HepG2 (cell line): ENCODE results near the gene CA7. TPM values are rescaled to one million over a fixed set of nuclear protein-coding genes. Genes with fewer than 3 reads are reported as not detected.
A peak's percentile ranks its signal among the peaks of the same experiment; 100 is the strongest.

Source experiments
- ATAC-seq: fragments of 200-7000 bp; cut with Tn5 transposase; 3 replicates; pipeline ENCODE4 v1.9.1; 2020; ENCODE audit warnings: mild to moderate bottlenecking, moderate library complexity
- BruUV-seq: library from RNA; stranded (reverse); fragments of 400-500 nt; replicated peaks from 2 replicates; lab custom pipeline; 2021; lab: Mats Ljungman, UMichigan
- CTCF ChIA-PET: fragments of 300-600 bp; formaldehyde crosslinking; extraction: SDS; loops from one replicate; lab custom pipeline; 2021; ENCODE audit warnings: low total read pairs, inconsistent platforms, low intra/inter-chr PET ratio; lab: Yijun Ruan, JAX
- POLR2A ChIA-PET: fragments of 350-600 bp; sonication (Branson Sonifier 250); formaldehyde crosslinking; loops from one replicate; lab custom pipeline; 2020; ENCODE audit warnings: antibody characterized with exemption, inconsistent platforms; lab: Yijun Ruan, JAX
- DNase-seq: peaks from one replicate; pipeline ENCODE4 v3.0.0-alpha.2; 2015; ENCODE audit warnings: low spot score
- FAIRE-seq: peaks from 3 replicates; lab custom pipeline; 2011; peaks lifted over from hg19 to GRCh38; lab: Jason Lieb, UNC
- H2AFZ ChIP-seq: one replicate; pipeline ENCODE4 v1.6.1; 2011; ENCODE audit warnings: low read length, inconsistent platforms
- H3K27ac ChIP-seq: fragments of 300-600 bp; 3 replicates; pipeline ENCODE4 v1.8.0; 2011; ENCODE audit warnings: mixed run types, mild to moderate bottlenecking, mixed read lengths, low read length, inconsistent platforms; ENCODE audit not compliant: insufficient read depth; ENCODE audit errors: extremely low read length
- H3K27me3 ChIP-seq, 2 experiments: fragments of 200-600 bp in 1 of 2; 2 replicates in 1 of 2; 3 replicates in 1 of 2; pipeline versions ENCODE4 v1.6.0 to v1.8.0; 2011; ENCODE audit warnings: low read length in 2 of 2, mild to moderate bottlenecking in 2 of 2, moderate library complexity in 2 of 2, inconsistent platforms in 1 of 2; ENCODE audit not compliant: insufficient read depth in 2 of 2, control insufficient read depth in 1 of 2
- H3K36me3 ChIP-seq, 2 experiments: fragments of 200-600 bp in 1 of 2; replicated peaks in 1 of 2; 2 replicates in 1 of 2; 3 replicates in 1 of 2; pipeline versions ENCODE4 v1.5.1 to v1.8.0; 2011; ENCODE audit warnings: low read length in 2 of 2, inconsistent platforms in 1 of 2; ENCODE audit not compliant: insufficient read depth in 2 of 2, control insufficient read depth in 1 of 2
- H3K4me1 ChIP-seq: 2 replicates; pipeline ENCODE4 v1.5.1; 2012; ENCODE audit warnings: low read length, inconsistent platforms; ENCODE audit not compliant: insufficient read depth
- H3K4me2 ChIP-seq: 2 replicates; pipeline ENCODE4 v1.6.0; 2011; ENCODE audit warnings: low read depth, low read length, inconsistent platforms
- H3K4me3 ChIP-seq, 3 experiments: fragments of 200-600 bp in 1 of 3; sonication (generic), shearing (Covaris generic) in 1 of 3; replicated peaks in 1 of 3; 2 replicates each; pipeline ENCODE4 v1.5.1; 2011 to 2016; ENCODE audit warnings: low read length in 3 of 3, inconsistent platforms in 2 of 3, low read depth in 2 of 3, mild to moderate bottlenecking in 2 of 3, control low read depth in 1 of 3, mixed read lengths in 1 of 3; ENCODE audit not compliant: insufficient read depth in 1 of 3
- H3K79me2 ChIP-seq: one replicate; pipeline ENCODE4 v1.6.1; 2011; ENCODE audit warnings: low read length, inconsistent platforms; ENCODE audit not compliant: insufficient read depth
- H3K9ac ChIP-seq: 2 replicates; pipeline ENCODE4 v1.6.0; 2011; ENCODE audit warnings: mild to moderate bottlenecking, low read depth, low read length, inconsistent platforms; ENCODE audit not compliant: insufficient read depth
- H3K9me3 ChIP-seq: 2 replicates; pipeline ENCODE4 v1.5.1; 2012; ENCODE audit warnings: mild to moderate bottlenecking, low read length
- H4K20me1 ChIP-seq: 2 replicates; pipeline ENCODE4 v1.6.0; 2011; ENCODE audit warnings: inconsistent platforms, mild to moderate bottlenecking, low read length, moderate library complexity; ENCODE audit not compliant: insufficient read depth
- CC2D1A ChIP-seq: sonication (generic); formaldehyde crosslinking; IDR thresholded peaks from 2 replicates; pipeline ENCODE4 v1.8.1; 2023; ENCODE audit warnings: mild to moderate bottlenecking, missing genetic modification reagents
- CEBPB ChIP-seq: IDR thresholded peaks from 2 replicates; pipeline ENCODE4 v1.6.1; 2011; ENCODE audit warnings: low read depth, low read length, improper control_type of control experiment, borderline replicate concordance
- CHD4 ChIP-seq: fragments of 200-600 bp; sonication (generic); IDR thresholded peaks from 2 replicates; pipeline ENCODE4 v1.7.0; 2017; ENCODE audit warnings: mild to moderate bottlenecking, low read length, borderline replicate concordance
- ELF3 ChIP-seq: IDR thresholded peaks from 2 replicates; pipeline ENCODE4 v1.6.1; 2016; ENCODE audit warnings: missing genetic modification reagents, missing compliant biosample characterization
- HDAC1 ChIP-seq: sonication (generic); formaldehyde crosslinking; IDR thresholded peaks from 2 replicates; pipeline ENCODE4 v1.5.1; 2020; ENCODE audit warnings: mild to moderate bottlenecking, missing genetic modification reagents
- JDP2 ChIP-seq: sonication (generic); formaldehyde crosslinking; IDR thresholded peaks from 2 replicates; pipeline ENCODE4 v1.8.1; 2022; ENCODE audit warnings: missing genetic modification reagents, borderline replicate concordance
- KLF12 ChIP-seq: sonication (generic); formaldehyde crosslinking; IDR thresholded peaks from 2 replicates; pipeline ENCODE4 v1.4.0; 2020; ENCODE audit warnings: missing genetic modification reagents, borderline replicate concordance
- KLF16 ChIP-seq, 2 experiments: sonication (generic) in 1 of 2; formaldehyde crosslinking in 1 of 2; IDR thresholded peaks; 2 replicates each; pipeline versions ENCODE4 v1.6.1 to v1.8.0; 2016 to 2023; ENCODE audit warnings: missing genetic modification reagents in 2 of 2, missing compliant biosample characterization in 1 of 2
- MYC ChIP-seq: sonication (generic); formaldehyde crosslinking; IDR thresholded peaks from 2 replicates; pipeline ENCODE4 v1.9.0; 2021; ENCODE audit warnings: missing genetic modification reagents, borderline replicate concordance
- NAIF1 ChIP-seq: sonication (generic); formaldehyde crosslinking; IDR thresholded peaks from 2 replicates; pipeline ENCODE4 v1.5.0; 2020; ENCODE audit warnings: mild to moderate bottlenecking, missing genetic modification reagents, borderline replicate concordance
- NRL ChIP-seq: sonication (generic); formaldehyde crosslinking; IDR thresholded peaks from 2 replicates; pipeline ENCODE4 v1.5.0; 2020; ENCODE audit warnings: missing genetic modification reagents, mild to moderate bottlenecking, moderate library complexity, borderline replicate concordance
- PHF5A ChIP-seq: IDR thresholded peaks from one replicate; pipeline ENCODE4 v1.6.1; 2018; ENCODE audit warnings: low read depth, missing genetic modification reagents; ENCODE audit not compliant: unreplicated experiment
- RARA ChIP-seq: IDR thresholded peaks from 2 replicates; pipeline ENCODE4 v1.6.1; 2016; ENCODE audit warnings: missing genetic modification reagents, missing compliant biosample characterization
- SOX5 ChIP-seq: IDR thresholded peaks from 2 replicates; pipeline ENCODE4 v1.6.1; 2016; ENCODE audit warnings: borderline replicate concordance
- ZBTB38 ChIP-seq: sonication (generic); formaldehyde crosslinking; IDR thresholded peaks from 2 replicates; pipeline ENCODE4 v1.5.1; 2020; ENCODE audit warnings: mild to moderate bottlenecking, missing genetic modification reagents
- ZBTB7A ChIP-seq: sonication (generic); formaldehyde crosslinking; IDR thresholded peaks from 2 replicates; pipeline ENCODE4 v1.8.0; 2022; ENCODE audit warnings: mild to moderate bottlenecking, missing genetic modification reagents
- ZFP62 ChIP-seq: sonication (generic); formaldehyde crosslinking; IDR thresholded peaks from 2 replicates; pipeline ENCODE4 v1.4.0; 2020; ENCODE audit warnings: missing genetic modification reagents
- ZNF230 ChIP-seq: sonication (generic); formaldehyde crosslinking; IDR thresholded peaks from 2 replicates; pipeline ENCODE4 v1.4.0; 2020; ENCODE audit warnings: mild to moderate bottlenecking, missing genetic modification reagents
- ZNF232 ChIP-seq: sonication (generic); formaldehyde crosslinking; IDR thresholded peaks from 2 replicates; pipeline ENCODE4 v1.4.0; 2020; ENCODE audit warnings: missing genetic modification reagents, borderline replicate concordance
- ZNF234 ChIP-seq: sonication (generic); formaldehyde crosslinking; conservative IDR thresholded peaks from 2 replicates; pipeline ENCODE4 v1.5.1; 2020; ENCODE audit warnings: mild to moderate bottlenecking, missing genetic modification reagents
- ZNF274 ChIP-seq: sonication (generic); formaldehyde crosslinking; IDR thresholded peaks from 2 replicates; pipeline ENCODE4 v1.5.1; 2020; ENCODE audit warnings: mild to moderate bottlenecking, missing genetic modification reagents
- ZNF546 ChIP-seq: sonication (generic); formaldehyde crosslinking; conservative IDR thresholded peaks from 2 replicates; pipeline ENCODE4 v1.8.1; 2023; ENCODE audit warnings: mild to moderate bottlenecking, missing genetic modification reagents
- ZNF83 ChIP-seq: sonication (generic); formaldehyde crosslinking; IDR thresholded peaks from 2 replicates; pipeline ENCODE4 v1.4.0; 2020; ENCODE audit warnings: missing genetic modification reagents, mild to moderate bottlenecking, borderline replicate concordance
- WGBS: methylation state at CpG from one replicate; pipeline ENCODE4 v1.1.6; 2017; ENCODE audit warnings: low lambda C conversion rate; 5-methylcytosine and 5-hydroxymethylcytosine counted together
- in situ Hi-C: cut with HindIII; loops from 2 replicates; pipeline ENCODE4 v1.10.0; 2017; ENCODE audit warnings: low pct_unique_long_range_greater_than_20kb; ENCODE audit not compliant: extremely low pct_ligation_motif_present
- intact Hi-C: fragments of 100-400 bp; cut with micrococcal nuclease; formaldehyde crosslinking; loops from one replicate; pipeline ENCODE4 v1.10.0; 2022; ENCODE audit not compliant: unreplicated experiment
- polyA plus RNA-seq, 8 experiments: library from polyadenylated mRNA; depleted of rRNA in 3 of 8; stranded (reverse) in 7 of 8; unstranded in 1 of 8; fragments of >200 nt; fragmentation: Illumina TruSeq in 4 of 8; extraction: Trizol in 4 of 8; gene quantifications; 2 replicates each; pipeline versions ENCODE4 v1.2.1 to v1.2.3, GENCODE V29; 2011 to 2016; ENCODE audit warnings: low read depth in 4 of 8, missing spikeins in 1 of 8, mixed read lengths in 1 of 8; ENCODE audit not compliant: insufficient read depth in 1 of 8
- total RNA-seq, 5 experiments: library from RNA; depleted of rRNA; stranded (reverse); fragments of >200 nt; fragmentation: Illumina TruSeq; extraction: Trizol; gene quantifications; 2 replicates each; pipeline ENCODE4 v1.2.3, GENCODE V29; 2016; ENCODE audit warnings: low read depth in 1 of 5
- TF ChIP-seq, protein P1 (sequence below): sonication (generic); formaldehyde crosslinking; IDR thresholded peaks from 2 replicates; pipeline ENCODE4 v1.5.0; 2020; ENCODE audit warnings: missing genetic modification reagents, mild to moderate bottlenecking, borderline replicate concordance

CA7 gene
- total and polyA plus RNA-seq, 2 of the 13 experiments (the other 11 are each of a cell fraction or from before 2014, with no cell fraction given) = not detected

DNA sequence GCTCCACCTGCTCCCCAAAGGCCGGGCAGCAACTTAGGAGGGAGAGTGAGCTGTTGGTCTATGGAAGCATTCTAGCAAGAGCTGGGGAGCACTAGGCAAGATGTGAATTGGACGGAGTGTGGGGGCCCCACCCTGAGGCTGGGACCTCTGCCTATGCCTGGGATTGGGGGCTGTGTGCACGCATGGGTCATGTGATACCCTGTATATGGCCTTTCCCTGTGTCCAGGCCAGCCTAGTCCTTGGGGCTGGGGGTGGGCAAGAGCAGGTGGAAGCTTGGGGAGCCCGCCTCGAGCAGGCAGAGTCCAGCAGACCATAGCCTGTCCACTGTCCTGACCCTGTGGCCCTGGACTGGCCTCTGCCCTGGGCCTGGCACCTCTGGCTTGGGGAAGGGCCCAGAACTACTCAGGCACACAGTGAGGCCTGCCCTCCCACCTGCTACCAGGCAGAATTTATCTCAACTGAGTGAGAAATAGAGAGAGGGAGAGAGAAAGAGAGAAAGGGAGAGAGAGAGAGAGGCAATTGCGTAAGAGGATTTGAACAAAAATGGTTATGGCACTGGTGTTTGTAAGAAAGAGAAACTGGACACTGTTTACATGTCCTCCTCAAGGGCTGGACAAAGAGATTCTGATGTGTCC, 55.2 kb downstream of the CA7 start:
- in situ Hi-C loops = no loop called here
- Histone ChIP-seq H3K4me2 (peak overlapping the region; percentile 71), H4K20me1 (no peaks in the 10 kb centered on the region), H3K27ac (no peak overlapping the region), H3K9me3 (no peaks in the 10 kb centered on the region), H2AFZ (peak overlapping the region; percentile 13), H3K4me3 (peak overlapping the region; percentile 20 to 58 (median 24); a peak in 4 of 6 replicates), H3K36me3 (no peaks in the 10 kb centered on the region), H3K79me2 (no peaks in the 10 kb centered on the region), H3K27me3 (peaks cover 0 to 2% of the 10 kb centered on the region in 2 experiments; a peak in 1 of 5 replicates), H3K9ac (peak overlapping the region; percentile 53), H3K4me1 (peaks cover 84% of the 10 kb centered on the region)
- BruUV-seq = no TSS peak
- FAIRE-seq (no peak), DNase-seq (no peak), ATAC-seq (peak; percentile 26)
- 31% methylated on average over 5 of the region's 6 CpGs for WGBS
- CTCF ChIA-PET = no interaction called here
- POLR2A ChIA-PET = interaction anchor here (1.0 to 10.3 kb wide), 9 partner anchors 9 to 212 kb away, joined by 3 to 86 read pairs (median 3); partner anchors contain the start of genes CDH16, CIAO2B and PDP2
- intact Hi-C loops = loop anchor here (10.0 kb wide), 1 partner anchor 255 kb away; the partner anchor contains the start of genes B3GNT9, FBXL8 and TRADD
- TF ChIP-seq NAIF1 (peak; percentile 46; the same call in 1 of the 2 replicates), ZFP62 (CRISPR knock-in tag) (no peak), ZNF232 (0 out of 2 replicates have a peak, but pooled peaks have one; percentile 24), KLF12 (CRISPR knock-in tag) (0 out of 2 replicates have a peak, but pooled peaks have one; percentile 50), CEBPB (peak; percentile 88), HDAC1 (peak; percentile 35; the same call in 1 of the 2 replicates), ZNF274 (CRISPR knock-in tag) (peak; percentile 77; the same call in 1 of the 2 replicates), RARA (CRISPR knock-in tag) (peak; percentile 24; the same call in 1 of the 2 replicates), MYC (CRISPR knock-in tag) (0 out of 2 replicates have a peak, but pooled peaks have one; percentile 30), ZNF230 (CRISPR knock-in tag) (no peak), ZNF234 (CRISPR knock-in tag) (no peak), SOX5 (CRISPR knock-in tag) (peak; percentile 46; the same call in 1 of the 2 replicates), ELF3 (peak; percentile 26; the same call in 1 of the 2 replicates), ZBTB38 (CRISPR knock-in tag) (peak; percentile 34; the same call in 1 of the 2 replicates), PHF5A (peak; percentile 53), JDP2 (CRISPR knock-in tag) (no peak), ZNF83 (CRISPR knock-in tag) (no peak), ZBTB7A (0 out of 2 replicates have a peak, but pooled peaks have one; percentile 61), CC2D1A (no peak), CHD4 (peak; percentile 38; the same call in 1 of the 2 replicates), NRL (CRISPR knock-in tag) (peak; percentile 74; the same call in 1 of the 2 replicates), ZNF546 (CRISPR knock-in tag) (no peak), KLF16 (CRISPR knock-in tag; IDR thresholded peaks at IDR 0.05) (no peak)
- TF ChIP-seq, protein P1, sequence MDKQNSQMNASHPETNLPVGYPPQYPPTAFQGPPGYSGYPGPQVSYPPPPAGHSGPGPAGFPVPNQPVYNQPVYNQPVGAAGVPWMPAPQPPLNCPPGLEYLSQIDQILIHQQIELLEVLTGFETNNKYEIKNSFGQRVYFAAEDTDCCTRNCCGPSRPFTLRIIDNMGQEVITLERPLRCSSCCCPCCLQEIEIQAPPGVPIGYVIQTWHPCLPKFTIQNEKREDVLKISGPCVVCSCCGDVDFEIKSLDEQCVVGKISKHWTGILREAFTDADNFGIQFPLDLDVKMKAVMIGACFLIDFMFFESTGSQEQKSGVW (CRISPR knock-in tag) = no peak
